GM10847 (cell line): ENCODE results near the gene DTX1.

Experiments used
- POLR2A ChIP-seq: IDR thresholded peaks from 2 replicates; pipeline ENCODE4 v1.6.1; 2011; ENCODE audit not compliant: insufficient read length; ENCODE audit errors: extremely low read depth

The DTX1 gene

DNA sequence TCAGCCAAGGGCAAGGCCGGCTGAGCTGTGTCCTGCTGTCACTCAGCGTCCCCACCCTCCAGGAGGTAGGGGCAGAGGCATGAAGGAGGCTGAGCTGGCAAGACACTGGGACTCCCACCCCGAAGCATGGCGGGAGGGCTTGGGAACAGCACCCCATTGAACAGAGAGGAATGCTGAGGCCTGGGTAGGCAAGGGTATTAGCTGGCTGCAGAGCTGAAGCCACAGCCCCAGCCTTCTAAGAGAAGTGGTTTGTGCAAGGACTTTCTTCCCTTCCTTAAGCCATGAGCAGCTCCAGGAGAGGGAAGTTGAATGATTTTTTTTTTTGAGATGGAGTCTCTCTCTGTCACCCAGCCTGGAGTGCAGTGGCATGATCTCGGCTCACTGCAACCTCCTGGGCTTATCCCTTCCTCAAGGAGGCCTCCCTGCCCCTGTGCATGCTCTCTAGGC, 86.4 kb downstream of the DTX1 start:
- TF ChIP-seq POLR2A: no peak

DNA sequence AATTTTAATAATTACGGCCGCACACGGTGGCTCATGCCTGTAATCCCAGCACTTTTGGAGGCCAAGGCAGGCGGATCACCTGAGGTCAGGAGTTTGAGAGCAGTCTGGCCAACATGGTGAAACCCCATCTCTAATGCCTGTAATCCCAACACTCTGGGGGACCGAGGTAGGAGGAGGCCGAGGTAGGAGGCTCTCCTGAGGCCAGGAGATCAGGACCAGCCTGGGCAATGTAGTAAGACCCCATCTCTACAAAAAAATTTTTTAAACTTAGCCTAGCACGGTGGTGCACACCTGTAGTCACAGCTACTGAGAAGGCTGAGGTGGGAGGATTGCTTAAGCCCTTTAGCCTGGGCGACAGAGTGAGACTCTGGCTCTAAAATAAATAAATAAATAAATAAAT, 87.4 kb downstream of the DTX1 start:
- TF ChIP-seq POLR2A: no peak

DNA sequence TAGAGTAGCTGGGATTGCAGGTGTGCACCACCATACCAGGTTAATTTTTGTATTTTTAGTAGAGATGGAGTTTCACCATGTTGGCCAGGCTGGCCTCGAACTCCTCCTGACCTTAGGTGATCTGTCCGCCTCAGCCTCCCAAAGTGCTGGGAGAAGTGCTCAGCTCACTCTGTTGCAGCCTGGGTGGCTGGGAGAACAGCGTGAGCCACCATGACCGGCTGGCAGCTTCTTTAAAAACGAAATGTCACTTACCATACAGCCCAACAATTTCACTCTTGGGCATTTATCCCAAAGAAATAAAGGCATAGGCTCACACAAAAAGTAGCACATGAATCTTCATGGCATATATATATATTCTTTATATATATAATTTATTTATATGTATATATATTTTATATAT, 88.3 kb downstream of the DTX1 start:
- TF ChIP-seq POLR2A: no peak

DNA sequence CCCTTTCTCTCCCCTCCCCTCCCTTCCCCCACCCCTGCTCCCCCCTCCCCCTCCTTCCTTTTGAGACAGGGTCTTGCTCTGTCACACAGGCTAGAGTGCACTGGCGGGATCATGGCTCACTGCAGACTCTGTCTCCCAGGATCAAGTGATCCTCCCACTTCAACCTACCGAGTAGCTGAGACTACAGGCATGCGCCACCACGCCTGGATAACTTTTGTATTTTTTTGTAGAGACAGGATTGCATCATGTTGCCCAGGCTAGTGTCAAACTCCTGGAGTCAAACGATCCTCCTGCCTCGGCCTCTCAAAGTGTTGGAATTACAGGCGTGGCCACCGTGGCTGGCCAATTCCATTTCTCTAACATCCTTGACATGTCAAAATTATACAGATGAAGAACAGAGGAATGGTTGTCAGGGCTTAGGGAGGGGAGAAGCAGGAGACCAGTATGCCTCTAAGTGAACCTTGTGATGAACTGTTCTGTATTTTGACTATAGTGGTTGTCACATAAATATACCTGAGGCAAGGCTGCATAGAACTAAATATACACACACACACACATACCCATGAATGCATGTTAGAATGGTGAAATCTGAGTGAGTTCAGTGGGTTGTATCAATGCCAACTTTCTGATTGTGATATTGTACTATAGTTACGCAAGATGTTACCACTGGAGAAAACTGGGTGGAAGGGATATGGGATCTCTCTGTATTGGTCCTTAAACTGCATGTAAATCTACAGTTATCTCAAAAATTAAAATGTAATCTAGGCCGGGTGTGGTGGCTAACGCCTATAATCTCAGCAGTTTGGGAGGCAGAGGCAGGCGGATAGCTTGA, 89.4 kb downstream of the DTX1 start:
- no peak for TF ChIP-seq POLR2A

DNA sequence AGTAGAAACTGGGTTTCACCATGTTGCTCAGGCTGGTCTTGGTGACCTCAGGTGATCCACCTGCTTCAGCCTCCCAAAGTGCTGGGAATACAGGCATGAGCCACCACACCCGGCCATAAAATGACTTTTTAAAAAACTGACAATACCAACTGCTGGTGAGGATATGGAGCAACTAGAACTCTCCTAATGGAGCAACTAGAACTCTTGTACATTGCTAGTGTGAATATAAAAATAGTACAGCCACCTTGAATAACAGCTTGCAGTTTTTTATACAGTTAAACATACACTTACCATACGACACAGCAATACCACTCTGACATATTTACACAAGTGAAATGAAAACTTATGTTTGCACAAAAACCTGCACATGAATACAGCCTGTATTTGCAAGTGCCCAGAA, 90.5 kb downstream of the DTX1 start:
- TF ChIP-seq POLR2A: no peak
